ENCODE measurements around the gene STK24. TPM values are rescaled to one million over a fixed set of nuclear protein-coding genes. Genes with fewer than 3 reads are reported as not detected.

The STK24 gene
- polyA plus RNA-seq, 3 donors, result 14.2 to 59.8 (median 28.9) TPM

DNA sequence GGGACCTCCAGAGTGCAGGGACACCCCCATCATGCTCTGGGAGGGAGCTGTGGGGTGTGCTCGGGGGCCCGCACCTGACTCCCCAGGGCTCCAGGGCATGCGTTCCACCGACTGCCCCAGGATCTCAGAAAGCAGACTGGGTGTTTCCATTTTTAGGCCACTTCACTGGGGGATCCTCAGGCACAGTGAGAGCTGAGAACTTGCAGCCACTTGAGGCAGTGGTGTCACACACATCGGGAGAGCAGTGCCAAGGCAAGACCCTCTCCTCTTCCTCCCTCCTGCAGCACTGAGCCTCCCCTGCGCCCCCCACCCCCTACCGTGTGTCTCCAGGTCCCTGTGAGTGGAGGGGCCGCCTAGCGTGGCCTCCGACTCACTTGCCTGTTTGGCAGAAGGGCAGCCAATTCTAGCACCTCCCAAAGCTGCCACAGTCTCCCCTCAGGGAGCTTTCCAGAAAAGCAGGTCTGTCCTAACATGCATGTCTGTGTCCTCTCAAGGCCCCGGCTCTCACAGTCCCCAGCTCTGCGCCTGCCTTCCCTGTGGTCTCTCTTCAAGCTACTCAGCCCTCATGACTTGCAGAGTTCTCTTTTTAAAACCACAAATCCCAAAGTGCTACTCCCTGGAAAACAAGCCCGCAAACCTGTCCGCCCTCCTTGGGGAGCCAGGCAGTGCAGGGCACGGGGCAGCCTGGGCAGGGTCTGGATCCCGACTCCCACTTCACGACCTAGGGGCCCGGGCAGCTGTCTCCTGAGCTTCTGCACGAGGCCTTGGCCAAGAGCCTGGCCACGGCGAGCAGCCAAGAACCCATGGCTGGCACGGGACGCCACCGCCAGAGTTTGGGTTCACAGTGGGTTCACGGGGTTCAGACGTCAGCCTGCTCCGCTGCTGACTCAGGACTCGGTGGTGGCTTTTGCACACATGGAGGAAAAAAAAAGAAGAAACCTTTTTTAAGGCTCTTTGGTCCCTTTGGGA, 94.1 kb downstream of the STK24 start:
- TF ChIP-seq, protein P1, sequence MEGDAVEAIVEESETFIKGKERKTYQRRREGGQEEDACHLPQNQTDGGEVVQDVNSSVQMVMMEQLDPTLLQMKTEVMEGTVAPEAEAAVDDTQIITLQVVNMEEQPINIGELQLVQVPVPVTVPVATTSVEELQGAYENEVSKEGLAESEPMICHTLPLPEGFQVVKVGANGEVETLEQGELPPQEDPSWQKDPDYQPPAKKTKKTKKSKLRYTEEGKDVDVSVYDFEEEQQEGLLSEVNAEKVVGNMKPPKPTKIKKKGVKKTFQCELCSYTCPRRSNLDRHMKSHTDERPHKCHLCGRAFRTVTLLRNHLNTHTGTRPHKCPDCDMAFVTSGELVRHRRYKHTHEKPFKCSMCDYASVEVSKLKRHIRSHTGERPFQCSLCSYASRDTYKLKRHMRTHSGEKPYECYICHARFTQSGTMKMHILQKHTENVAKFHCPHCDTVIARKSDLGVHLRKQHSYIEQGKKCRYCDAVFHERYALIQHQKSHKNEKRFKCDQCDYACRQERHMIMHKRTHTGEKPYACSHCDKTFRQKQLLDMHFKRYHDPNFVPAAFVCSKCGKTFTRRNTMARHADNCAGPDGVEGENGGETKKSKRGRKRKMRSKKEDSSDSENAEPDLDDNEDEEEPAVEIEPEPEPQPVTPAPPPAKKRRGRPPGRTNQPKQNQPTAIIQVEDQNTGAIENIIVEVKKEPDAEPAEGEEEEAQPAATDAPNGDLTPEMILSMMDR (IDR thresholded peaks at IDR 0.05), result no peak
- WGBS (ENCODE audit: insufficient coverage), result 88% methylated on average over 25 of the region's 28 CpGs
- DNase-seq, result no peak
- Histone ChIP-seq H3K79me2 (ENCODE audit: insufficient read depth, low read length) (peaks cover 68% of the 10 kb centered on the region), H3K9me3 (replicated peaks in 1 of 2; ENCODE audit: control insufficient read depth in 1 of 2, insufficient read depth in 1 of 2, low read length in 2 of 2) (no peaks in the 10 kb centered on the region), H3K36me3 (replicated peaks in 1 of 2; ENCODE audit: control insufficient read depth in 1 of 2, insufficient read depth in 2 of 2, low read length in 2 of 2) (peaks cover 8 to 14% of the 10 kb centered on the region in 2 donors), H2AFZ (ENCODE audit: insufficient read depth, low read depth, low read length, poor library complexity, severe bottlenecking) (no peak overlapping the region), H3K27me3 (ENCODE audit: control insufficient read depth in 2 of 2, insufficient read depth in 2 of 2, low read length in 2 of 2) (no peaks in the 10 kb centered on the region), H3K27ac (ENCODE audit: low read depth in 1 of 2, low read length in 2 of 2) (no peak overlapping the region), H4K20me1 (ENCODE audit: insufficient read depth, low read length) (peaks cover 97% of the 10 kb centered on the region), H3K9ac (ENCODE audit: insufficient read depth, low read length, poor library complexity, severe bottlenecking) (no peak overlapping the region), H3K4me2 (replicated peaks; ENCODE audit: extremely low read depth, low read length, poor library complexity, severe bottlenecking) (no peak overlapping the region), H3K4me3 (replicated peaks in 1 of 3; ENCODE audit: low read depth in 2 of 3, low read length in 3 of 3) (no peak overlapping the region), H3K4me1 (ENCODE audit: control insufficient read depth in 1 of 2, insufficient read depth in 2 of 2, low read length in 2 of 2) (peaks cover 18 to 26% of the 10 kb centered on the region in 2 donors)
- Mint-ChIP-seq H3K27ac (peak overlapping the region in 5 of 7 donors; percentile 27 to 84 (median 68)), H3K36me3 (peaks cover 42 to 46% of the 10 kb centered on the region in 2 donors), H3K4me1 (peaks cover 48% of the 10 kb centered on the region), H3K27me3 (ENCODE audit: low read depth in 3 of 3) (peaks cover 0 to 11% (median 1%) of the 10 kb centered on the region in 3 donors), H3K4me3 (no peak overlapping the region), H3K9me3 (no peaks in the 10 kb centered on the region)
- intact Hi-C loops (cut with micrococcal nuclease), result no loop called here

DNA sequence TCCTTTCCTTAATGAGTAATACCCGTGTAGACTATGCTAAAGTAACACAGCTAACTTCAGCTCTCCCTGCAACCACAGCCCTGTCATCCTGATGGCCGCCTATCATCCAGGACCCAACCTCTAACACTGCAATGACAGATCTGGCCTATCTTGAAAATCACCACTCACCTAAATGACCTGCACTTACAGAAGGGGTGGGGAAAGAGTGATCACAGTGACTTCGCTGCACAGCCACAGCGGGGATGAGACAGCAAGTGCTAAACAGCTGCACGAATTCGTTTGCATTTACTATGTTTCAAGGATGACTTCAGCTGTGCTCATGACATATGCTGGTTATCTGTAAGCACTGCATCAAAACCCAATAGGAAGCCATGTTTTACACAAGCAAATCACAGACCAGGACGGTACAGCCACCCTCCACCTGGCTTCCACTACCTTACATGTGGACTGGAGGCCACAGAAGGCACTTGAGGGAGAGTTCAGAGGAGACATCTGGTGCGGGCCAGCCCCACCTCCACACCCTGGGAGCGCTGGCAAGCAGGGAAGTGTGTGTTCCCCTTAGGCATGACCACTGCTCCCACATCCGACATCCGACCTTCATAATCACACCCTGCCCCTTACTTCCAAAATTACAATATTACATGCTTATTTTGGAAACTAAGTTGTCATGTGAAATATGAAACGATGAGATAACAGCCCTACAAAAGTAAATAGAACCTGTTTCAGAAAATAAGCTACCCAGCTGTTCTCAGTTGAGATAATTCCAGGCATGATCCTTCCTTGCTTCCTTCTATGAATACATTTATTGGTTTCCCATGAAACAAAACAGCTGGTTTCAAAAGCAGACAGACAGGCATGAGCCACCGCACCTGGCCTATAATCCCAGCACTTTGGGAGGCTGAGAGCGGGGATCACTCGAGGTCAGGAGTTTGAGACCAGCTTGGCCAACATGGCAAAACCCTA, 95.7 kb downstream of the STK24 start:
- intact Hi-C loops (cut with micrococcal nuclease), result loop anchor here in 1 of 2 donors (2.0 kb wide), 1 partner anchor 88 kb away; no protein-coding TSS in a partner anchor

More for the DNA sequence above, 95.7 kb downstream of the STK24 start:
- H3K4me2 ChIP-seq (replicated peaks; ENCODE audit: extremely low read depth, low read length, poor library complexity, severe bottlenecking), result no peak overlapping the region
- H3K4me3 Mint-ChIP-seq, result no peak overlapping the region
- peaks cover 54% of the 10 kb centered on the region for H3K4me1 Mint-ChIP-seq
- peaks cover 0 to 9% (median 1%) of the 10 kb centered on the region in 3 donors for H3K27me3 Mint-ChIP-seq (ENCODE audit: low read depth in 3 of 3)
- no peak overlapping the region for H3K9ac ChIP-seq (ENCODE audit: insufficient read depth, low read length, poor library complexity, severe bottlenecking)
- H3K27ac Mint-ChIP-seq, result peak overlapping the region in 6 of 7 donors; percentile 41 to 80 (median 70)
- no peaks in the 10 kb centered on the region for H3K9me3 Mint-ChIP-seq
- peaks cover 97% of the 10 kb centered on the region for H4K20me1 ChIP-seq (ENCODE audit: insufficient read depth, low read length)
- H3K36me3 Mint-ChIP-seq, result peaks cover 48 to 51% of the 10 kb centered on the region in 2 donors
- H3K9me3 ChIP-seq (replicated peaks in 1 of 2; ENCODE audit: control insufficient read depth in 1 of 2, insufficient read depth in 1 of 2, low read length in 2 of 2), result no peaks in the 10 kb centered on the region
- no peak overlapping the region for H2AFZ ChIP-seq (ENCODE audit: insufficient read depth, low read depth, low read length, poor library complexity, severe bottlenecking)
- peak in 2 of 3 donors; percentile 27 to 32 for DNase-seq
- H3K4me3 ChIP-seq (replicated peaks in 1 of 3; ENCODE audit: low read depth in 2 of 3, low read length in 3 of 3), result no peak overlapping the region
- H3K79me2 ChIP-seq (ENCODE audit: insufficient read depth, low read length), result peaks cover 60% of the 10 kb centered on the region
- H3K27me3 ChIP-seq (ENCODE audit: control insufficient read depth in 2 of 2, insufficient read depth in 2 of 2, low read length in 2 of 2), result no peaks in the 10 kb centered on the region
- H3K4me1 ChIP-seq (ENCODE audit: control insufficient read depth in 1 of 2, insufficient read depth in 2 of 2, low read length in 2 of 2), result peaks cover 29 to 38% of the 10 kb centered on the region in 2 donors
- TF ChIP-seq, protein P1 (IDR thresholded peaks at IDR 0.05), result no peak
- H3K36me3 ChIP-seq (replicated peaks in 1 of 2; ENCODE audit: control insufficient read depth in 1 of 2, insufficient read depth in 2 of 2, low read length in 2 of 2), result peaks cover 8 to 14% of the 10 kb centered on the region in 2 donors
- WGBS (ENCODE audit: insufficient coverage), result 93% methylated on average over 4 of the region's 15 CpGs
- no peak overlapping the region for H3K27ac ChIP-seq (ENCODE audit: low read depth in 1 of 2, low read length in 2 of 2)
